ENCODE measurements around the gene ELP1. TPM values are rescaled to one million over a fixed set of nuclear protein-coding genes. Genes with fewer than 3 reads are reported as not detected.
"Not testable (repeated sequence)": the region's sequence is repeated elsewhere in the genome, so short reads cannot be mapped to it uniquely, and the experiment has no call there.

The ELP1 gene
- total RNA-seq, 4 donors from 2014 or later, result 9.4 to 24.3 (median 13.5) TPM

DNA sequence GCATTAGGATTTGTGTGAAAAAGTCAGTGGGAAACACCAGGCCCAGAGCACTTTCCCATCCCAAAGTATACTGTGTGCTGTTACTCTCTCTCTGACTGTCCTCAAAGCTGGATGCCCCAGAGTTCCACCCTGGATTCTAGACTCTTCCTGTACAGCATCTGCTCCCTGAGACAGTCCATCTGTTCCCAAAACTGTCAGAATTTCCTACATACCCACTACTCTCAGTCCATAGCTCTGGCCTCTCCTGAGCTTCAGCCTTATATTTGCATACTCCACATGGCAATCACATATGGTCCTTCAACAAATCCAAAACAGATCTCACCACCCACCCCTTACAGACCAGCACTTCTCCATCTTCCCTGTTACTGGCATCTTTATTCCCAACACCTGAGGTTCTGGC lies 9.5 kb downstream of the ELP1 start:
- no peak overlapping the region for H3K4me3 ChIP-seq
- no peak for TF ChIP-seq POLR2A (IDR thresholded peaks at IDR 0.05)
- TF ChIP-seq, protein P1, sequence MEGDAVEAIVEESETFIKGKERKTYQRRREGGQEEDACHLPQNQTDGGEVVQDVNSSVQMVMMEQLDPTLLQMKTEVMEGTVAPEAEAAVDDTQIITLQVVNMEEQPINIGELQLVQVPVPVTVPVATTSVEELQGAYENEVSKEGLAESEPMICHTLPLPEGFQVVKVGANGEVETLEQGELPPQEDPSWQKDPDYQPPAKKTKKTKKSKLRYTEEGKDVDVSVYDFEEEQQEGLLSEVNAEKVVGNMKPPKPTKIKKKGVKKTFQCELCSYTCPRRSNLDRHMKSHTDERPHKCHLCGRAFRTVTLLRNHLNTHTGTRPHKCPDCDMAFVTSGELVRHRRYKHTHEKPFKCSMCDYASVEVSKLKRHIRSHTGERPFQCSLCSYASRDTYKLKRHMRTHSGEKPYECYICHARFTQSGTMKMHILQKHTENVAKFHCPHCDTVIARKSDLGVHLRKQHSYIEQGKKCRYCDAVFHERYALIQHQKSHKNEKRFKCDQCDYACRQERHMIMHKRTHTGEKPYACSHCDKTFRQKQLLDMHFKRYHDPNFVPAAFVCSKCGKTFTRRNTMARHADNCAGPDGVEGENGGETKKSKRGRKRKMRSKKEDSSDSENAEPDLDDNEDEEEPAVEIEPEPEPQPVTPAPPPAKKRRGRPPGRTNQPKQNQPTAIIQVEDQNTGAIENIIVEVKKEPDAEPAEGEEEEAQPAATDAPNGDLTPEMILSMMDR (IDR thresholded peaks at IDR 0.05 in 4 of 5, conservative IDR thresholded peaks at IDR 0.05 in 1 of 5), result no peak
- H3K27ac ChIP-seq, result no peak overlapping the region
- no peaks in the 10 kb centered on the region for H3K27me3 ChIP-seq
- ATAC-seq, result no peak
- in situ Hi-C loops (cut with MboI; ENCODE audit: low sequenced_read_pairs in 4 of 4) (no loop called here), intact Hi-C loops (cut with DNase I; ENCODE audit: low total_unique reads) (no loop called here)
- no peaks in the 10 kb centered on the region for H3K4me1 ChIP-seq
- no peak for DNase-seq
- H3K9me3 ChIP-seq, result no peaks in the 10 kb centered on the region
- peaks cover 0 to 83% of the 10 kb centered on the region in 2 donors for H3K36me3 ChIP-seq

DNA sequence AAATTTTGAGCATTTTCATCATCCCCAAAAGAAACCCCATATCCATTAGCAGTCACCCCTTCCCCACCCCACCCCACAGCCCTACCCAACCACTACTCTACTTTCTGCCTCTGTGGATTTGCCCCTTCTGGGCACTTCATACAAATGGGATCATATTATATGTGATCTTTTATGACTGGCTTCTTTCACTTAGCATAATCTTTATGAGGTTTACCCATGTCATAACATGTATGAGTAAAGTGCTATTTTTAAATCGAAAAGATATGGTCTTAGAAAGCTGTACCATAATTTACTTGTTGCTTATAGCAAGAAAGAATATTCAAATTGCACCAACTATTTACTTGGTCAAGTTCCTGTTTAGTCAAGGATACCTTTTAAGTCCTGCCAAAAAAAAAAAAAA lies 12.7 kb downstream of the ELP1 start:
- in situ Hi-C loops (cut with MboI; ENCODE audit: low sequenced_read_pairs in 4 of 4), result no loop called here
- intact Hi-C loops (cut with DNase I; ENCODE audit: low total_unique reads), result no loop called here
- H3K4me1 ChIP-seq, result no peaks in the 10 kb centered on the region

DNA sequence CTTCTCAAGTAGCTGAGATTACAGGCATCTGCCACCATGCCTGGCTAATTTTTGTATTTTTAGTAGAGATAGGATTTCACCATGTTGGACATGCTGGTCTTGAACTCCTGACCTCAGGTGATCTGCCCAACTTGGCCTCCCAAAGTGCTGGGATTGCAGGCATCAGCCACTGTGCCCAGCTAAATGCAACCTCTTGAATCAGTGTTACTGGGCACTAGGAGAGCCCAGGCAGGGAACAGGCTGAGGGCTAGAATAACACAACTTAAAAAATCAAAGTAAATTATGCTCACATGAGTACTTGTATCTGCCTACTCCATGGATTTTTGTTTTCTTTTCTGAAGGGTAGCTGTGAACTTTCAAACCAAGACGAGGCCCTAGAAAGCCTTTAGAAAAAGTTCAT lies 13.5 kb downstream of the ELP1 start:
- H3K4me3 ChIP-seq; intact Hi-C loops (cut with DNase I; ENCODE audit: low total_unique reads); H3K27me3 ChIP-seq; H3K27ac ChIP-seq; H3K4me1 ChIP-seq; ATAC-seq; DNase-seq; H3K9me3 ChIP-seq; in situ Hi-C loops (cut with MboI; ENCODE audit: low sequenced_read_pairs in 4 of 4): not testable (repeated sequence)
- H3K36me3 ChIP-seq, result peaks cover 0 to 89% of the 10 kb centered on the region in 2 donors

More for the DNA sequence above, 12.7 kb downstream of the ELP1 start:
- TF ChIP-seq, protein P1 (IDR thresholded peaks at IDR 0.05 in 4 of 5, conservative IDR thresholded peaks at IDR 0.05 in 1 of 5), result no peak
- TF ChIP-seq POLR2A (IDR thresholded peaks at IDR 0.05), result no peak
- Histone ChIP-seq H3K9me3 (no peaks in the 10 kb centered on the region), H3K27ac (no peak overlapping the region), H3K4me3 (no peak overlapping the region), H3K27me3 (no peaks in the 10 kb centered on the region), H3K36me3 (peaks cover 0 to 89% of the 10 kb centered on the region in 2 donors)
- no peak for DNase-seq
- ATAC-seq, result no peak

DNA sequence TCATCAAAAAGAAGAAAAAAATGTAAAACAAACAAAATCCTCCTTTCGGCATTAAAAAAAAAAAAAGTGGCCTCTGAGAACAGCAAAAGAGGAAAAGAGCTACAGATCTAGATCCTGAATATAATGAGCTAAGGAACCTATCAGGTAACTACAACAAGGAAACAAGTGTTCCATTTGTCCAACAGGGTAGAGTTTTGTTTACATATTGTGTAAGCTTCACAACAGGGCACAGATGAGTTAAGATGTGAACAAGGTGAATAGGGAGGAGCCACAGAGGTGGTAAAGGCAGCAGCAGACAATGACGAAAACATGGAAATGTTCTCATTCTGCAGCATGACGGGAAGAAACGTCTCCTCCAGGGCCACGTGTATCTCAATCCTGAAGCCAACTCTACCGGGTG lies 14.4 kb downstream of the ELP1 start:
- Histone ChIP-seq H3K36me3 (peaks cover 0 to 89% of the 10 kb centered on the region in 2 donors), H3K4me1 (no peaks in the 10 kb centered on the region), H3K9me3 (no peaks in the 10 kb centered on the region), H3K27me3 (no peaks in the 10 kb centered on the region), H3K27ac (no peak overlapping the region), H3K4me3 (no peak overlapping the region)
- in situ Hi-C loops (cut with MboI; ENCODE audit: low sequenced_read_pairs in 4 of 4) (no loop called here), intact Hi-C loops (cut with DNase I; ENCODE audit: low total_unique reads) (no loop called here)
- DNase-seq (no peak), ATAC-seq (no peak)
- no peak for TF ChIP-seq POLR2A (IDR thresholded peaks at IDR 0.05)
- TF ChIP-seq, protein P1 (IDR thresholded peaks at IDR 0.05 in 4 of 5, conservative IDR thresholded peaks at IDR 0.05 in 1 of 5), result no peak

DNA sequence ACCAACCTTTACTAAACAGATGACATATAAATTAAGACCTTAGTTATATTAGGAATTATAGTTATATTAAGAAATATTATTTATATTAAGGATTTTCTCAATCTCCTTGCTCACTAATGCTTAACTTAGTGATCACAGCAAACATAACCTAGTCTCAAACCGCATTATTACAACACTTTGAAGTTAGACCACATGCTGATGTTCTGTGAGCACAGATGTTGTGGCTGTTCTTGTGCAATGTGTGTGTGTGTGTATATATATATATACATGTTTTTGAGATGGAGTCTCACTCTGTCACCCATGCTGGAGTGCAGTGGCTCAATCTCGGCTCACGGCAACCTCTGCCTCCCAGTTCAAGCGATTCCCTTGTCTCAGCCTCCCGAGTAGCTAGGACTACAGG lies 20.5 kb downstream of the ELP1 start:
- DNase-seq (no peak), ATAC-seq (no peak)
- Histone ChIP-seq H3K9me3 (no peaks in the 10 kb centered on the region), H3K27me3 (no peaks in the 10 kb centered on the region), H3K4me1 (no peaks in the 10 kb centered on the region), H3K36me3 (peaks cover 0 to 94% of the 10 kb centered on the region in 2 donors), H3K4me3 (no peak overlapping the region), H3K27ac (no peak overlapping the region)
- intact Hi-C loops (cut with DNase I; ENCODE audit: low total_unique reads), result no loop called here
- no peak for TF ChIP-seq POLR2A (IDR thresholded peaks at IDR 0.05)
- TF ChIP-seq, protein P1 (IDR thresholded peaks at IDR 0.05 in 4 of 5, conservative IDR thresholded peaks at IDR 0.05 in 1 of 5), result no peak
- in situ Hi-C loops (cut with MboI; ENCODE audit: low sequenced_read_pairs in 4 of 4), result no loop called here

Data from gastrocnemius medialis (tissue), 4 donors.